Panc1 (cell line): Measurements from ENCODE around the gene PLXNA2. TPM values are rescaled to one million over a fixed set of nuclear protein-coding genes. Genes with fewer than 3 reads are reported as not detected.

Experiments used
- ATAC-seq: fragments of 200-7000 bp; cut with Tn5 transposase; 2 replicates; pipeline ENCODE4 v1.9.1; 2020; ENCODE audit warnings: mild to moderate bottlenecking, moderate library complexity
- BruUV-seq: library from RNA; stranded (reverse); fragments of 400-500 nt; replicated peaks from 2 replicates; lab custom pipeline; 2021; lab: Mats Ljungman, UMichigan
- CTCF ChIA-PET: fragments of 300-600 bp; sonication (Branson Sonifier 250); formaldehyde crosslinking; loops from one replicate; lab custom pipeline; 2022; ENCODE audit warnings: antibody characterized with exemption; lab: Charles Lee
- POLR2A ChIA-PET: fragments of 300-600 bp; sonication (Branson Sonifier 250); formaldehyde crosslinking; loops from one replicate; lab custom pipeline; 2022; ENCODE audit warnings: antibody characterized with exemption; lab: Charles Lee
- DNase-seq: peaks from one replicate; pipeline ENCODE4 v3.0.0-alpha.2; 2010; ENCODE audit warnings: low read depth, low spot score
- H3K27ac ChIP-seq: 2 replicates; pipeline ENCODE4 v1.5.1; 2011; ENCODE audit warnings: mild to moderate bottlenecking, low read length, inconsistent platforms
- H3K27me3 ChIP-seq: fragments of 200-500 bp; sonication (Bioruptor generic); 2 replicates; pipeline ENCODE4 v1.6.0; 2014; ENCODE audit warnings: low read length, inconsistent platforms; ENCODE audit not compliant: control insufficient read depth, insufficient read depth
- H3K36me3 ChIP-seq: fragments of 200-500 bp; sonication (Bioruptor generic); 2 replicates; pipeline ENCODE4 v1.5.1; 2014; ENCODE audit warnings: inconsistent platforms, mild to moderate bottlenecking, low read length, moderate library complexity; ENCODE audit not compliant: control insufficient read depth, insufficient read depth
- H3K4me1 ChIP-seq: 2 replicates; pipeline ENCODE4 v1.5.1; 2011; ENCODE audit warnings: inconsistent platforms, mild to moderate bottlenecking, low read length, moderate library complexity; ENCODE audit not compliant: control insufficient read depth, insufficient read depth
- H3K4me3 ChIP-seq, 2 experiments: 2 replicates each; pipeline ENCODE4 v1.5.1; 2011 to 2012; ENCODE audit warnings: low read depth in 2 of 2, low read length in 2 of 2, mild to moderate bottlenecking in 2 of 2, inconsistent platforms in 1 of 2, moderate library complexity in 1 of 2
- H3K9me3 ChIP-seq: fragments of 200-500 bp; sonication (Bioruptor generic); 2 replicates; pipeline ENCODE4 v1.5.1; 2014; ENCODE audit warnings: low read depth, mild to moderate bottlenecking, inconsistent platforms, low read length, moderate library complexity; ENCODE audit not compliant: control insufficient read depth, insufficient read depth
- CTCF ChIP-seq: fragments of 450-650 bp; IDR thresholded peaks from 2 replicates; pipeline ENCODE4 v1.5.1; 2017; ENCODE audit warnings: mild to moderate bottlenecking
- POLR2AphosphoS5 ChIP-seq: IDR thresholded peaks from 2 replicates; pipeline ENCODE4 v1.6.1; 2012; ENCODE audit warnings: mild to moderate bottlenecking, low read depth, low read length, moderate library complexity
- REST ChIP-seq, 2 experiments: IDR thresholded peaks; 2 replicates each; pipeline ENCODE4 v1.6.1; 2011 to 2012; ENCODE audit warnings: low read depth in 2 of 2, control low read depth in 1 of 2, low read length in 1 of 2, mild to moderate bottlenecking in 1 of 2, moderate library complexity in 1 of 2; ENCODE audit not compliant: insufficient read depth in 1 of 2
- SIN3A ChIP-seq: IDR thresholded peaks from 2 replicates; pipeline ENCODE4 v1.6.1; 2012; ENCODE audit warnings: low read depth, mild to moderate bottlenecking, low read length, moderate library complexity, borderline replicate concordance; ENCODE audit not compliant: insufficient read depth
- TCF7L2 ChIP-seq: IDR thresholded peaks from 2 replicates; pipeline ENCODE4 v1.6.1; 2011; ENCODE audit warnings: mild to moderate bottlenecking, low read depth, low read length, inconsistent platforms
- in situ Hi-C: cut with HindIII; loops from 2 replicates; pipeline ENCODE4 v1.10.0; 2016; ENCODE audit warnings: low sequenced_read_pairs, low pct_unique_long_range_greater_than_20kb
- intact Hi-C: fragments of 100-400 bp; cut with micrococcal nuclease; formaldehyde crosslinking; loops from one replicate; pipeline ENCODE4 v1.10.0; 2022; ENCODE audit not compliant: unreplicated experiment
- total RNA-seq: library from RNA; stranded (reverse); gene quantifications from one replicate; pipeline ENCODE4 v1.2.1, GENCODE V29; 2021; ENCODE audit not compliant: unreplicated experiment

PLXNA2 gene
- total RNA-seq, 1 experiment from 2014 or later = 0.98 TPM

- Histone ChIP-seq H3K27me3 (no peaks in the 10 kb centered on the region), H3K36me3 (no peaks in the 10 kb centered on the region), H3K4me3 (no peak overlapping the region), H3K27ac (no peak overlapping the region), H3K9me3 (no peaks in the 10 kb centered on the region), H3K4me1 (no peaks in the 10 kb centered on the region)
- no peak for DNase-seq
- no TSS peak for BruUV-seq
- in situ Hi-C loops (no loop called here), intact Hi-C loops (loop anchor here (5.0 kb wide), 1 partner anchor 68 kb away; no protein-coding TSS in a partner anchor)
- TF ChIP-seq TCF7L2 = no peak
- TF ChIP-seq REST (IDR thresholded peaks at IDR 0.05; ENCODE audit: insufficient read depth in 1 of 2, low read depth in 2 of 2, low read length in 1 of 2) = no peak
- TF ChIP-seq POLR2AphosphoS5 = no peak
- TF ChIP-seq SIN3A = no peak
- no peak for TF ChIP-seq CTCF
- CTCF ChIA-PET = no interaction called here
- no peak for ATAC-seq
- POLR2A ChIA-PET = no interaction called here
Observed at GRCh38 chr1:208090388-208091301, 153.5 kb downstream of the PLXNA2 start.

- H3K4me1 ChIP-seq = no peaks in the 10 kb centered on the region
- in situ Hi-C loops = no loop called here
- intact Hi-C loops = loop anchor here (5.0 kb wide), 1 partner anchor 68 kb away; no protein-coding TSS in a partner anchor
- ATAC-seq (no peak), DNase-seq (no peak)
- BruUV-seq = no TSS peak
- H3K27ac ChIP-seq = no peak overlapping the region
- H3K36me3 ChIP-seq = no peaks in the 10 kb centered on the region
- TF ChIP-seq POLR2AphosphoS5 (no peak), REST (IDR thresholded peaks at IDR 0.05; ENCODE audit: insufficient read depth in 1 of 2, low read depth in 2 of 2, low read length in 1 of 2) (no peak), TCF7L2 (no peak), CTCF (no peak), SIN3A (no peak)
- no peaks in the 10 kb centered on the region for H3K9me3 ChIP-seq
- CTCF ChIA-PET = no interaction called here
- POLR2A ChIA-PET = no interaction called here
- H3K27me3 ChIP-seq = no peaks in the 10 kb centered on the region
- H3K4me3 ChIP-seq = no peak overlapping the region
Observed at GRCh38 chr1:208089761-208090370, 154.3 kb downstream of the PLXNA2 start.
